ENCODE measurements around the gene CLTA. TPM values are rescaled to one million over a fixed set of nuclear protein-coding genes. Genes with fewer than 3 reads are reported as not detected.
A peak's percentile ranks its signal among the peaks of the same experiment; 100 is the strongest.

Gene CLTA
- total RNA-seq, 4 donors from 2014 or later, result 163 to 308 (median 217) TPM

- in situ Hi-C loops (cut with MboI; ENCODE audit: low pct_ligation_motif_present in 1 of 4, low pct_unique_long_range_greater_than_20kb in 1 of 4, low sequenced_read_pairs in 3 of 4), result loop anchor here in 2 of 4 donors (10.0 to 25.0 kb wide), 2 partner anchors 56 to 124 kb away; partner anchors contain the start of gene RECK (in 1 of the 2)
- WGBS, 2 donors (ENCODE audit: low coverage in 1 of 2), result 81% methylated on average over 2 of the region's 2 CpGs; no CpG with 5 or more reads in 1 of the 2 donors
- Histone ChIP-seq H3K27me3 (no peaks in the 10 kb centered on the region), H3K4me1 (peaks cover 9 to 30% (median 20%) of the 10 kb centered on the region in 4 donors), H3K4me3 (no peak overlapping the region), H3K36me3 (peaks cover 0 to 8% (median 3%) of the 10 kb centered on the region in 4 donors), H3K27ac (peak overlapping the region; percentile 79 to 84 (median 81)), H3K9me3 (no peaks in the 10 kb centered on the region)
- DNase-seq, result no peak
- TF ChIP-seq POLR2A (IDR thresholded peaks at IDR 0.05), result no peak
- intact Hi-C loops (cut with DNase I; ENCODE audit: low total_unique reads), result no loop called here
Observed at GRCh38 chr9:36161187-36161586, 29.5 kb upstream of the CLTA start.

- 90 to 93% methylated on average over 9 to 17 of the region's 17 CpGs for WGBS, 2 donors (ENCODE audit: low coverage in 1 of 2)
- Histone ChIP-seq H3K36me3 (no peaks in the 10 kb centered on the region), H3K4me3 (no peak overlapping the region), H3K27me3 (no peaks in the 10 kb centered on the region), H3K27ac (peak overlapping the region; percentile 79 to 84 (median 81)), H3K4me1 (peaks cover 9 to 35% (median 25%) of the 10 kb centered on the region in 4 donors), H3K9me3 (no peaks in the 10 kb centered on the region)
- DNase-seq, result no peak
- TF ChIP-seq CTCF (IDR thresholded peaks at IDR 0.05), result no peak
- no peak for TF ChIP-seq POLR2A (IDR thresholded peaks at IDR 0.05)
- no peak for TF ChIP-seq EP300 (IDR thresholded peaks at IDR 0.05; ENCODE audit: low read depth)
- intact Hi-C loops (cut with DNase I; ENCODE audit: low total_unique reads), result no loop called here
- in situ Hi-C loops (cut with MboI; ENCODE audit: low pct_ligation_motif_present in 1 of 4, low pct_unique_long_range_greater_than_20kb in 1 of 4, low sequenced_read_pairs in 3 of 4), result loop anchor here in 2 of 4 donors (10.0 to 25.0 kb wide), 2 partner anchors 57 to 125 kb away; partner anchors contain the start of gene RECK (in 1 of the 2)
Observed at GRCh38 chr9:36162211-36162738, 28.4 kb upstream of the CLTA start.

GRCh38 chr9:36163049-36163785, 27.5 kb upstream of the CLTA start:
- peak overlapping the region; percentile 79 to 84 (median 81) for H3K27ac ChIP-seq
- in situ Hi-C loops (cut with MboI; ENCODE audit: low pct_ligation_motif_present in 1 of 4, low pct_unique_long_range_greater_than_20kb in 1 of 4, low sequenced_read_pairs in 3 of 4), result loop anchor here in 2 of 4 donors (10.0 to 25.0 kb wide), 2 partner anchors 58 to 126 kb away; partner anchors contain the start of gene RECK (in 1 of the 2)
- H3K4me3 ChIP-seq, result no peak overlapping the region
- TF ChIP-seq CTCF (IDR thresholded peaks at IDR 0.05), result no peak
- no peak for TF ChIP-seq POLR2A (IDR thresholded peaks at IDR 0.05)
- no peak for TF ChIP-seq EP300 (IDR thresholded peaks at IDR 0.05; ENCODE audit: low read depth)
- TF ChIP-seq POLR2AphosphoS5 (IDR thresholded peaks at IDR 0.05), result peak in 2 of 3 donors; percentile 4 to 8
- intact Hi-C loops (cut with DNase I; ENCODE audit: low total_unique reads), result no loop called here
- no peak for DNase-seq
- 57 to 82% methylated on average over 1 to 8 of the region's 9 CpGs for WGBS, 2 donors (ENCODE audit: low coverage in 1 of 2)
- no peaks in the 10 kb centered on the region for H3K27me3 ChIP-seq
- peaks cover 9 to 30% (median 22%) of the 10 kb centered on the region in 4 donors for H3K4me1 ChIP-seq
- no peaks in the 10 kb centered on the region for H3K36me3 ChIP-seq
- no peaks in the 10 kb centered on the region for H3K9me3 ChIP-seq

- WGBS, 2 donors (ENCODE audit: low coverage in 1 of 2), result 58 to 61% methylated on average over 3 to 4 of the region's 4 CpGs
- DNase-seq, result no peak
- Histone ChIP-seq H3K27ac (peak overlapping the region; percentile 79 to 84 (median 81)), H3K9me3 (no peaks in the 10 kb centered on the region), H3K4me3 (no peak overlapping the region), H3K4me1 (peaks cover 9 to 30% (median 22%) of the 10 kb centered on the region in 4 donors), H3K36me3 (no peaks in the 10 kb centered on the region), H3K27me3 (no peaks in the 10 kb centered on the region)
- in situ Hi-C loops (cut with MboI; ENCODE audit: low pct_ligation_motif_present in 1 of 4, low pct_unique_long_range_greater_than_20kb in 1 of 4, low sequenced_read_pairs in 3 of 4), result loop anchor here in 2 of 4 donors (10.0 to 25.0 kb wide), 2 partner anchors 59 to 126 kb away; partner anchors contain the start of gene RECK (in 1 of the 2)
- intact Hi-C loops (cut with DNase I; ENCODE audit: low total_unique reads), result no loop called here
- no peak for TF ChIP-seq POLR2A (IDR thresholded peaks at IDR 0.05)
- TF ChIP-seq EP300 (IDR thresholded peaks at IDR 0.05; ENCODE audit: low read depth), result no peak
- no peak for TF ChIP-seq POLR2AphosphoS5 (IDR thresholded peaks at IDR 0.05)
- TF ChIP-seq CTCF (IDR thresholded peaks at IDR 0.05), result no peak
Observed at GRCh38 chr9:36163786-36164170, 26.9 kb upstream of the CLTA start.

Measured in transverse colon (tissue), 4 donors.